Progenitor cell of endocrine pancreas (in vitro differentiated cells): ENCODE data around the gene MAP3K3. TPM values are rescaled to one million over a fixed set of nuclear protein-coding genes. Genes with fewer than 3 reads are reported as not detected.

Experiments
- DNase-seq: peaks from one replicate; pipeline ENCODE4 v3.0.0; 2021; ENCODE audit warnings: low spot score; ENCODE audit not compliant: unreplicated experiment
- H3K27ac Mint-ChIP-seq: 2 replicates; pipeline ENCODE4 v1.8.0; 2021; ENCODE audit warnings: mild to moderate bottlenecking, moderate library complexity, mixed read lengths
- H3K27me3 Mint-ChIP-seq: 2 replicates; pipeline ENCODE4 v1.8.0; 2021; ENCODE audit warnings: mixed read lengths
- H3K36me3 Mint-ChIP-seq: 2 replicates; pipeline ENCODE4 v1.8.0; 2022; ENCODE audit warnings: mixed read lengths; ENCODE audit not compliant: insufficient read depth
- H3K4me1 Mint-ChIP-seq: 2 replicates; pipeline ENCODE4 v1.8.0; 2021; ENCODE audit warnings: low read depth, mixed read lengths
- H3K4me3 Mint-ChIP-seq: 2 replicates; pipeline ENCODE4 v1.8.0; 2021; ENCODE audit warnings: low read depth, mild to moderate bottlenecking, moderate library complexity, mixed read lengths
- H3K9me3 Mint-ChIP-seq: 2 replicates; pipeline ENCODE4 v1.8.0; 2021; ENCODE audit warnings: low read depth, mixed read lengths
- total RNA-seq: library from RNA; stranded (reverse); gene quantifications from 2 replicates; pipeline ENCODE4 v1.2.1, GENCODE V29; 2021
- TF ChIP-seq, protein P1 (sequence below): fragments of 200-600 bp; sonication (generic); IDR thresholded peaks from one replicate; pipeline ENCODE4 v1.5.0; 2021; ENCODE audit warnings: antibody characterized with exemption, mild to moderate bottlenecking; ENCODE audit not compliant: unreplicated experiment

Gene MAP3K3
- total RNA-seq, 1 donor from 2014 or later = 19.1 TPM

DNA sequence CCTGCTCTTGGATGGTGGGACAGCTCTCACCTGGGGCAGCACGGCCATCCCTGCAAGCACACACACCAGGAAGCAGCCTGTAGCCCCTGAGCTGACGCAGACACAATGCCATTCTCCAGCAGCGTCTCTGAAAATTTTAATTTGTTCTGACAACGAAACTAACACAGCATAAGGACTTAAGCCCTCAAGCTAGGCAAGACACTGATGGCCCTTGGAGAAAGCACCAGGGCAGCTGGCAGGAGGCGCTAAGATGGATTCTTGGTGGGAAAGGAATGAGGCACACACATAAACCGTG, 80.5 kb downstream of the MAP3K3 start:
- H3K27me3 Mint-ChIP-seq = no peaks in the 10 kb centered on the region
- peaks cover 4% of the 10 kb centered on the region for H3K36me3 Mint-ChIP-seq
- TF ChIP-seq, protein P1, sequence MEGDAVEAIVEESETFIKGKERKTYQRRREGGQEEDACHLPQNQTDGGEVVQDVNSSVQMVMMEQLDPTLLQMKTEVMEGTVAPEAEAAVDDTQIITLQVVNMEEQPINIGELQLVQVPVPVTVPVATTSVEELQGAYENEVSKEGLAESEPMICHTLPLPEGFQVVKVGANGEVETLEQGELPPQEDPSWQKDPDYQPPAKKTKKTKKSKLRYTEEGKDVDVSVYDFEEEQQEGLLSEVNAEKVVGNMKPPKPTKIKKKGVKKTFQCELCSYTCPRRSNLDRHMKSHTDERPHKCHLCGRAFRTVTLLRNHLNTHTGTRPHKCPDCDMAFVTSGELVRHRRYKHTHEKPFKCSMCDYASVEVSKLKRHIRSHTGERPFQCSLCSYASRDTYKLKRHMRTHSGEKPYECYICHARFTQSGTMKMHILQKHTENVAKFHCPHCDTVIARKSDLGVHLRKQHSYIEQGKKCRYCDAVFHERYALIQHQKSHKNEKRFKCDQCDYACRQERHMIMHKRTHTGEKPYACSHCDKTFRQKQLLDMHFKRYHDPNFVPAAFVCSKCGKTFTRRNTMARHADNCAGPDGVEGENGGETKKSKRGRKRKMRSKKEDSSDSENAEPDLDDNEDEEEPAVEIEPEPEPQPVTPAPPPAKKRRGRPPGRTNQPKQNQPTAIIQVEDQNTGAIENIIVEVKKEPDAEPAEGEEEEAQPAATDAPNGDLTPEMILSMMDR = no peak
- DNase-seq = no peak
- H3K4me3 Mint-ChIP-seq = peak overlapping the region; percentile 9
- no peaks in the 10 kb centered on the region for H3K9me3 Mint-ChIP-seq
- H3K4me1 Mint-ChIP-seq = peaks cover 11% of the 10 kb centered on the region
- peak overlapping the region; percentile 24 for H3K27ac Mint-ChIP-seq

DNA sequence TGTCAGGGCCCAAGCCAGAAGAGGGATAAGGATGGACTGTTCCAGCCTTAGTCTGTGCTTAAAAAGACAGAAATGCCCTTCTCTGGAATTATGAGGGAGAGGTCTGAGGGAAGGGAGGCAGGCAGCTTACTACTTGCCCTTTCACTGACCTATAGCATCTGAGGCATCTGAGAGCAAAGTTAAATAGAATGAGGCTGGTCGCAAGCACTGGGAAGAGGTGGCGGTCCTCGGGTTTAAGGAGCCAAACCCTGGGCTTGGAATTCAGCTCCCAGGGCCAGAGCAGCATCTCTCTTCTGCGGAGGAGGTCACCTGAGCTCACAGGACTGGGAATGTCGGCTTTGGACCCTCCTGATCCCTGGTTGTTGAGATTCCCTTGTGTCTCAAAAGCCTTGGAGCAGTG, 80.8 kb downstream of the MAP3K3 start:
- peak overlapping the region; percentile 24 for H3K27ac Mint-ChIP-seq
- H3K9me3 Mint-ChIP-seq = no peaks in the 10 kb centered on the region
- H3K4me1 Mint-ChIP-seq = peaks cover 11% of the 10 kb centered on the region
- peaks cover 4% of the 10 kb centered on the region for H3K36me3 Mint-ChIP-seq
- TF ChIP-seq, protein P1 = no peak
- DNase-seq = no peak
- no peaks in the 10 kb centered on the region for H3K27me3 Mint-ChIP-seq
- peak overlapping the region; percentile 9 for H3K4me3 Mint-ChIP-seq

DNA sequence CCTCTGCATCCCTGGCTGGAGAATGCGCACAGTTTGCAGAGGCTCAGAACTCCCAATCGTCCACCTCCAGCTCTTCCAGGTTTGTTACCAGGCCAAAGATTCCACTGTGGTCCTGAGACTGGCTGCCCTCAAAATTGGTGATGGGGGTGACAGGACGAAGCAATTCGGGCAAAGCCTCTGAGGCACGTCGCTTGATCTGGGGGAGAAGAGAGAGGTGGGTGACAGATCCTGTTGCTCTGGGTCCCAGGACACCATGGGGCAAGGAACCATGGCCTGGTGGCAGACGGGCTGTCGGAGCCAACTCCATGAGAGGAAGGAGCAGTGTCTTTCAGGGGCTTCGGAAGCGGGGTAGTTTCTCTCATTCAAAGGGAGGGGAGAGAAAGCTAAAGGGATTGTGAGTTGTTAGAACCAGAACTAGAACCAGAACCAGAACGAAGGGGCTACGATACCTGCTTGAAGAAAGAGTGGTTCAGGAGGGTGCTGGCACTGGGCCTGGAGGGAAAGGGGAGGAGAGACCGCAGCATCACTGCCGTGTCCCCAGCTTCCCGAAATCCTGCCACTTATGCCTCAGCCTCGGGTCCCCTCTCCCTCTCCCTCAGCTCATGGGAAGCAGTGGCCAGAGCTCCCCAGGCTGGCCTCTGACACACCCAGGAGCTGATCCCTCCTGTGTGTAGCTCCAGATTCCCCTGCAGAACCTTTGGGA, 81.5 kb downstream of the MAP3K3 start:
- H3K36me3 Mint-ChIP-seq = peaks cover 5% of the 10 kb centered on the region
- H3K4me3 Mint-ChIP-seq = no peak overlapping the region
- no peaks in the 10 kb centered on the region for H3K9me3 Mint-ChIP-seq
- no peak overlapping the region for H3K27ac Mint-ChIP-seq
- no peaks in the 10 kb centered on the region for H3K27me3 Mint-ChIP-seq
- no peak for DNase-seq
- peaks cover 11% of the 10 kb centered on the region for H3K4me1 Mint-ChIP-seq
- TF ChIP-seq, protein P1 = no peak

DNA sequence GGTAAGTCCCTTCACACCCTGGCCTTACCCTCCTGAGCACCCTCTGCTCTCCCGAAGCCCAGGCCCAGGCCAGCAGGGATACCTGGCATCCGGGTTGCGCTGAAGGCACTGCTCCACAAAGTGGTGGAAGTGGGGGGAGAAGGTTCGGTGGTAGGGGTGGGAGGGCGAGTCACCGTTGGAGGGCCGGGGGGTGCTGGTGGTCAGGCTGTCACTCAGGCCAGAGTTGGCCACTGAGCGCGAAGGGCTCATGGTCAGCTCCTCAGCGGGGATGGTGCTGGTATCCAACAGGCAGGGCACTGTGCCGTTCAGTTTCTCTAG, 82.0 kb downstream of the MAP3K3 start:
- TF ChIP-seq, protein P1 = no peak
- H3K9me3 Mint-ChIP-seq = no peaks in the 10 kb centered on the region

DNA sequence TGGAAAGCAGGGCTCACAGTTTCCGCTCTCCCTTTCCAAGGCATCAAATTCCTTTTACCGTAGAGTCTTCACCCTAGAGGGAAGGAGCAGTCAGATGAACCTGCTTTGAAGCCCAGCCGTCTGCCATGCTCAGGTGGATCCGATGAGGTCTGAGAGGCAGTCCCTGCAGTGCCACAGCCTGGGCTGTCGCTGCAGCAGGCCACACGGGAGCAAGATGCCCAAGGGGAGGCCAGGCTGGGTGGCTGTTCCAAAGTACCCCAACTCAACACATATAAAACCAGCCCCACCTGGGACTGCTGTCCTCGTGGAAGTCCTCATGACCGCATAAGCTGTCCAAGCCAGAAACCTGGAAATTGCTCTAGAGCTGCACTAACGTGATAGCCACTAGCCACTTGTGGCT, 82.6 kb downstream of the MAP3K3 start:
- no peak for DNase-seq
- Mint-ChIP-seq H3K36me3 (peaks cover 12% of the 10 kb centered on the region), H3K9me3 (no peaks in the 10 kb centered on the region), H3K4me1 (peaks cover 11% of the 10 kb centered on the region), H3K4me3 (no peak overlapping the region), H3K27me3 (no peaks in the 10 kb centered on the region), H3K27ac (no peak overlapping the region)
- TF ChIP-seq, protein P1 = no peak

More for the DNA sequence above, 82.0 kb downstream of the MAP3K3 start:
- Mint-ChIP-seq H3K4me3 (no peak overlapping the region), H3K36me3 (peaks cover 9% of the 10 kb centered on the region), H3K27me3 (no peaks in the 10 kb centered on the region), H3K27ac (no peak overlapping the region), H3K4me1 (peaks cover 11% of the 10 kb centered on the region)
- DNase-seq = no peak
